Activated T-cell treated with anti-CD3 and anti-CD28 coated beads for 24 hours (primary cell): ENCODE results near the gene CARD11.

ENCODE experiments used
- DNase-seq: peaks from one replicate; pipeline ENCODE4 v3.0.0-alpha.2; 2020; ENCODE audit warnings: low read depth

The CARD11 gene

DNA sequence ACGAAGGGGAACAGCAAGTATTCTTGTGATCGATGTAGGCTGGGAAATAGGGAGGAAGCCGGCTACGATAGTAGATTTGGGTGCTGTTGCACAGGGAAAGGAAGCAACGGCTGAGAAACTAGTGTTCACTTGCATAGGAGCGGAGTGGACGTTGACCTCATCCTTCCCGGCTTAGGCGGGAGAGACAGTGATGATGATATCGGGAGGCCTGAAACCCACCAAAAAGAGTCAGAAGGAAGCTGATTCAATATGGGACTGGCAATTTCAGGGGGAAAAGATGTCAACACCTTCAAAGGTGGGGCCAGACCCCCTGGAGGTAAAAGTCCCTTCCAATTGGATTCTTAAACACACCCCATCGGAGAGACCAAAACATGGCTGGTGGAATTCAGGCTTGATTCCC is 61.3 kb downstream of the CARD11 start:
- DNase-seq = no peak

GRCh38 chr7:2981103-2981480 is 62.6 kb downstream of the CARD11 start:
- no peak for DNase-seq

- no peak for DNase-seq
These were observed 63.1 kb downstream of the CARD11 start for GRCh38 chr7:2980401-2981102.

DNA sequence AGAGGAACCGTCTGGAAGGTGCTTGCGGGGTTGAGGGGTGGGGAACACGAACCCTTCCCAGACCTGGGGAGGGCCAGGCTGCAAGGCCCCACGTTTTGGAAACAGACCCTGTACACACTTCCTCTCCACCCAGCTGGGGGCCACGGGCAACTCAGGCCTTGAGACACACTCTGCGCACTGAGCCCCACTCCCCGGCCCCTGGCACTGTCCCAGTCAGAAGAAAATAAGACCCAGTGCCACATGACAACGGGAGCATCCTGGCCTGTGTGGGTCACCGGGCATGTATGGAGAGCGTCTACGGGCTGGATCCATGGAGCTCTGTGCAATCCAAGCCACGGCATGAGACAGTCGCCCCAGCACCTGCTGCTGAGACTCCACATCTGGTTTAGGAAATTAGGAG is 63.7 kb downstream of the CARD11 start:
- no peak for DNase-seq

DNA sequence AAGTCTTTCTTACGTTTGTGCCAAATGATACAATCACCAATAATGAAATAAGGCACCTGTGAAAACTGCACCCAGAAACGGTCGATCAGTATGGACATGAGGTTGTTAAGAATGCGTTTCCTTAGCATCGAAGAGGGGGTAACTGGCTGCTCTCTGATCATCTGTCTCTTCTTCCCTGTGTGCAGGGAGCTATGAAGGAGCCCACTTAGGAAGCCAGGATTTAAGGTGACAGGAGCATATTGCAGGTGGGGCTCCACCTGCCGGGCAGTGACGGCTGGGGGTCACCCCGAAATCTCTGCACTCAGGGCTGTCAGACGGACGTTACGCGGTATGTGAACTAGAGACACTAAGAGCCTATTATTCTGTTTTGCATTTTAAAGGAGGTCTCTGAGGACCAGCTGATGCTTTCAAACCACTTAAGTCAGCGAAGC is 64.5 kb downstream of the CARD11 start:
- no peak for DNase-seq

DNA sequence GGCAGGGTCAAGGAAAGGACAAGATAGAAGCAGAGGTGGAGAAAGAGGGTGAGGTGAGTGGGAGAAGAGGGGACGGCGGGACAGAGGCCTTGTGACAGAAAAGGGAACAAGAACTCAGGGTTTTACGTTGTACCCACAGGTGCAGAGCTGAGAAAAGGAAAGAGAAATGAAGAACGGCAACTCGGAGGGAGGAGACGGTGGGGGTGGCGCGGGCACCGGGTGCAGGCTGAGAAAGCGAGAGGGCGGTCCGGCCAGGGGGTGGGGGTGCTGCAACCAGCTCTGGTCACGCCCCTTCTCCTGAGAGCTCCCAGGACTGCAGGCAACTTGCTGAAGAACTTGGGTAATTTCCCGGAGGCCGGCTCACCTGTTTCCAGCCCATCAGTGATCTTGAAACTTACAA is 65.3 kb downstream of the CARD11 start:
- peak; percentile 87 for DNase-seq

DNA sequence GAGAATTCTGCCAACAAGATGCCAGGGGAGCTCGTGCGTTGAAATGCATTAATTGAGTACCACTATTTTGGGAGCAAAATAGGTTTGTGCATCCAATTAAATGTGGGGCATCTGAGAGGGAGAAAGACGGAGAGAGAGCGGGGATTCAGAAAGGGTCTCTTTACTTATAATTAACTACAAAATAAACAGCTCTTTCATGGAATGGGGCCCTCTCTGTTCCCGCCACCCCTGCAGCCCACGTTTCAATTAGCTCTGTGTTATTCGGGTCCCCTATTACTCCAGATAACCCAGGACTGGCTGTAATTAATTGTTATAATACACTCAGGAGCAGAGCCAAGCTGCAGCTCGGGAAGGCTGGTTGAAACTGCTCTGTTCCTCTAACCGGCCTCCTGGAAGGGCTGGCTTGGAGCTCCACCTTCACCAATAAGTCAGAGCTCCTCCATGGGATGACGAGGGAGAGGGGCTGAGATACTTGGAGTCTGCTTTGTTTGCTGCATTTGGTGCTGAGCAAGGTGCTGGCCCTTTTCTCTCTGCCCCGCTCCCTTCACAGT is 67.8 kb downstream of the CARD11 start:
- DNase-seq = no peak

GRCh38 chr7:2974093-2974819 is 69.4 kb downstream of the CARD11 start:
- DNase-seq = no peak

GRCh38 chr7:2972835-2973161 is 70.9 kb downstream of the CARD11 start:
- DNase-seq = no peak

DNA sequence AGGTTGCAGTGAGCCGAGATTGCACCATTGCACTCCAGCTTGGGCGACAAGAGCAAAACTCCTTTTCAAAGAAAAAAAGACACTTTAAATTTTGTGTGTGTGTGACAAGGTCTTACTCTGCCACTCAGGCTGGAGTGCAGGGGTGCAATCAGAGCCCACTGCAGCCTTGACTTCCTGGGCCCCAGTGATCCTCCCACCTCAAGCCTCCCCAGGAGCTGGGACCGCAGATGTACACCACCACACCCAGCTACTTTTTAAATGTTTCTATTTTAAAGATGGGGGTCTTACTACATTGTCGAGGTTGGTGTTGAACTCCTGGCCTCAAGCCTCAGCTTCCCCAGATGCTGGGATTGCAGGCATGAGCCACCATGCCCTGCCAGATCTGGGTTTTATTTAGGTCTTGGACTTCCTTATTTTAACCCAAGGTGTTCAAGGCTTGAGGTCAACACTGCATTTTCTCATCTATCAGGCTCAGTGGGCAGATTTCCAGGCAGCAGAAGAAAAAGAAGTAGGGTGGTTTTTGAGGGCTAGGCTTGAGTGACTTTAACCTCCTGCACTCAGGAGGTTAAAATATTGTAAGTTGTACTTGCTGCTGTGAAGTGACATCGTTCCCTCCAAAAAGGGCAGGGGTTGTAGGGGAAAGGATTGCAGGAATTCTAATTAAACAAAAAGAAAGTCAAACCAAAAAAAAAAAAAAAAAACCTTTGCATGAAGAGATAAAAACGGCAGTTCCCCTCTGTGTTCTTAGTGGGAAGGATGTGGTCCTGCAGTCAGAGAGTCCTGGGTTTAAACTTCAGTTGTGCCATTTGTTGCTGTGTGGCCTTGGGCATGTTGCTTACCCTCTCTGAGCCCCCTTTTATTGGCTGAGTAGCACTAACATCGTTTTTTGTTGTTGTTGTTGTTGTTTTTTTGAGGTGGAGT is 71.5 kb downstream of the CARD11 start:
- no peak for DNase-seq

GRCh38 chr7:2970861-2971260 is 72.8 kb downstream of the CARD11 start:
- no peak for DNase-seq

- DNase-seq = no peak
These were observed 73.4 kb downstream of the CARD11 start for GRCh38 chr7:2970307-2970664.

- DNase-seq = no peak
These were observed 74.0 kb downstream of the CARD11 start for GRCh38 chr7:2969398-2970306.

GRCh38 chr7:2968616-2969397 is 74.9 kb downstream of the CARD11 start:
- DNase-seq = no peak

DNA sequence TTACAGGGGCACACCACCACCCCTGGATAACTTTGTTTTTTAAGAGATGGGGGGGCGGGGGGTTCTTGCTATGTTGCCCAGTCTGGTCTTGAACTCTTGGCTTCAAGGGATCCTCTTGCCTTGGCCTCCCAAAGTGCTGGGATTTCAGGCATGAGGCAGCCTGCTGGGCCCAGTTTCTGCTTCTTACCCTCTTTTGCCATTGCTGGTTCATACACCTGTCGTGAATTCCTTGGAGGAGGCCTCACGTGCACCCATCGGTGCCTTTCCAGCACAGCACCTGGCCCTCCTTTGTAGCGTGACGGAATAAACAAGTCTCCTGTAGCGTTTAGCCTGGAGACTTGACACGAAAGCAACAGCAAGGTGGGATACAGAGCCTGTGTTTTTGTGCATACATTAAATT is 75.5 kb downstream of the CARD11 start:
- no peak for DNase-seq

DNA sequence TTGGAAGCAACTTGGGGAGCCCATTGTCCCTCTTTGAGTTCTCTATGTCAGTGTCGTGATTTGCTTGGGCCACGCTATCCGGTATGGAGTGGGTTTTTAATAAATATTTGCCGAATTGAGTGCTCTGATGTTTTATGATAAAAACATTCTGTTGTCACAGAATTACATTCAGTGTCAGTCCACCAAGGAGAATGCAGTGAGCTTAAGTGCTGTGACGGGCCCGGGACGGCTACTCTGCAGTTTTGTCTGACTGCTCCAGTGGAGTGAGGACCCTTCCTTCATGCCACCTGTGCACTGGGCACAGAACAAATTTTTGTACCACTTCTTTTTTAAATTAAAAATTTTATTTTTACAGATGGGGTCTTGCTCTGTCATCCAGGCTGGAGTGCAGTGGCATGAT is 76.0 kb downstream of the CARD11 start:
- DNase-seq = no peak

DNA sequence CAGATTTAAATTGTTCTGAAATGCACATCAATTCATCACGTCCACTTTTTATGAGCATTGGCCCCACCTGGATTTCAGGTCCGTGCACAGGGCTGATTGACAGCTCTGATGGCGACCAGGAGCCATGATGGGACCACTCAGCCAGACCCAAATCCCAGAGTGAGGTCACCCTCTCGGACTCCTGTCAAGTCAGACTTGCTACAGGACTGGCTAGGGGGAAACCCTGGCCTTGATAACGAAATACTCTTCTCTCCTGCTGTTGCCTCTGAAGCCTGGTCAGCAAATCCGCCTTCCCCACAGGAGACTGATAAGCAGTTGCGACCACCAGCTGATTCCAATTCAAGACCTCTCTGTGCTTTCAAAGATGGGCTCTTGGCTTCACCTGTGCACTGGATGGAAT is 76.4 kb downstream of the CARD11 start:
- DNase-seq = no peak

GRCh38 chr7:2966466-2967078 is 77.1 kb downstream of the CARD11 start:
- no peak for DNase-seq

DNA sequence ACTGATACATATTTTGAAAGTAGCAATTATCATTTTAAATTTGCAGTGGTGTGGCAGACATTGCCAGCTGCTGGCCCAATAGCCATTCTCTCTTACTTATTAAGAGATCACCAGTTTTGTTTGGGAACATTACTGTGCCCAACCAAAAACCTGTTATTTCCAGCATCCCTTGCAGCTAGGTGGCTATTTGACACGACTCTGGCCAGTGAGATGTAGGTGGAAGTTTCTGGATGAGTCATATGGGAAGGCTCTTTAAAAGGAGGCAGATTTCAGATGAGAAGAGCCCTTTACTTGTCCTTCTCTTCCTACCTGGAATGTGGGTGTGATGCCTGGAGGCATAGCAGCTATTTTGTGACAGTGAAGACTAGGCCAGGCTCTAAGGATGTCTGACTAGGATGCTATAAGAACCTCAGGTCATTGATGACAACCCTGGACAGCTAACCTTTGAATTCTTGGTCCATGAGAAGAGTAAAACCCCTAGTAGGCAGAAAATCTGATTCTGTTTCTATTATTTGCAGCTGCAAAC is 77.9 kb downstream of the CARD11 start:
- no peak for DNase-seq

GRCh38 chr7:2965301-2965700 is 78.4 kb downstream of the CARD11 start:
- DNase-seq = no peak
